ENCODE results near the gene LGALS7.

Gene LGALS7

DNA sequence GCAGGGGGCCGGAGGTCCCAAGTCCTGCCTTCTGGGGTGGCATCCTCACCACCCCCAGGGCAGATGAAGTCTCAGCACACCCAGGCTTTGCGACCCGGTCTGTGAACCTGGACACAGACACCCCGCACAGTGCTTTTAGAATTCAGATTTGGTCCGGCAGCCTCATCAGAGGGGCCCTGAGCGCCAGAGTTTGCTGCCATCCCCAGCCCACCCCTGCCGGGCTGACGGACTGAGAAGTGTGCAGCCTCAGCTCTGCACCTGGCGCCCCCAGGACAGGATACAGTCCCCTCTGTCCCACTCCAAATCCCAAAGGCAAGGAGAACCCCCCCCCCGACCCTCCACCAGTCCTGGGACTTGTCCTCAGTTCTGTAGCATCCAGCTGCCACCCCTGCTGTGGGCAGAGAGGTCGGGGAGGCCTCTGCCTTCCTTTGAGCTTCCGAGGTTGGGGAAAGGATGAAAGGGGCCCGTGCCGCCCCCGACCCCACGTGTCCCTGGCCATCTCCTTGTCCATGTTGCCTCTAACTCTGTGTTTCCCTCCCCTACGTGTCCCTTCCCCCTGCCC lies 45.9 kb downstream of the LGALS7 start:
- Histone ChIP-seq H3K36me3 (ENCODE audit: insufficient read depth, low read length) (peaks cover 65% of the 10 kb centered on the region), H3K4me1 (ENCODE audit: insufficient read depth, low read length) (no peaks in the 10 kb centered on the region), H3K27me3 (ENCODE audit: control insufficient read depth in 1 of 2, insufficient read depth in 2 of 2, low read length in 2 of 2) (no peaks in the 10 kb centered on the region), H3K9ac (ENCODE audit: low read length) (no peak overlapping the region), H3K4me3 (ENCODE audit: low read depth in 1 of 2, low read length in 2 of 2) (no peak overlapping the region), H3K9me3 (ENCODE audit: low read length) (no peaks in the 10 kb centered on the region), H3K27ac (ENCODE audit: low read depth, low read length) (no peak overlapping the region)

- Histone ChIP-seq H3K4me1 (ENCODE audit: insufficient read depth, low read length) (no peaks in the 10 kb centered on the region), H3K27ac (ENCODE audit: low read depth, low read length) (no peak overlapping the region), H3K4me3 (ENCODE audit: low read depth in 1 of 2, low read length in 2 of 2) (no peak overlapping the region), H3K27me3 (ENCODE audit: control insufficient read depth in 1 of 2, insufficient read depth in 2 of 2, low read length in 2 of 2) (no peaks in the 10 kb centered on the region), H3K9ac (ENCODE audit: low read length) (no peak overlapping the region), H3K9me3 (ENCODE audit: low read length) (no peaks in the 10 kb centered on the region), H3K36me3 (ENCODE audit: insufficient read depth, low read length) (peaks cover 71% of the 10 kb centered on the region)
These were observed 46.5 kb downstream of the LGALS7 start for GRCh38 chr19:38726761-38727301.

- peaks cover 76% of the 10 kb centered on the region for H3K36me3 ChIP-seq (ENCODE audit: insufficient read depth, low read length)
- no peak overlapping the region for H3K9ac ChIP-seq (ENCODE audit: low read length)
- no peaks in the 10 kb centered on the region for H3K27me3 ChIP-seq (ENCODE audit: control insufficient read depth in 1 of 2, insufficient read depth in 2 of 2, low read length in 2 of 2)
- no peaks in the 10 kb centered on the region for H3K9me3 ChIP-seq (ENCODE audit: low read length)
- no peak overlapping the region for H3K4me3 ChIP-seq (ENCODE audit: low read depth in 1 of 2, low read length in 2 of 2)
- no peak overlapping the region for H3K27ac ChIP-seq (ENCODE audit: low read depth, low read length)
- no peaks in the 10 kb centered on the region for H3K4me1 ChIP-seq (ENCODE audit: insufficient read depth, low read length)
These were observed 47.0 kb downstream of the LGALS7 start for GRCh38 chr19:38726284-38726673.

- Histone ChIP-seq H3K36me3 (ENCODE audit: insufficient read depth, low read length) (peaks cover 78% of the 10 kb centered on the region), H3K4me1 (ENCODE audit: insufficient read depth, low read length) (no peaks in the 10 kb centered on the region), H3K9me3 (ENCODE audit: low read length) (no peaks in the 10 kb centered on the region), H3K4me3 (ENCODE audit: low read depth in 1 of 2, low read length in 2 of 2) (no peak overlapping the region), H3K9ac (ENCODE audit: low read length) (no peak overlapping the region), H3K27me3 (ENCODE audit: control insufficient read depth in 1 of 2, insufficient read depth in 2 of 2, low read length in 2 of 2) (no peaks in the 10 kb centered on the region), H3K27ac (ENCODE audit: low read depth, low read length) (no peak overlapping the region)
These were observed 47.6 kb downstream of the LGALS7 start for GRCh38 chr19:38725469-38726283.

- Histone ChIP-seq H3K36me3 (ENCODE audit: insufficient read depth, low read length) (peaks cover 82% of the 10 kb centered on the region), H3K4me3 (ENCODE audit: low read depth in 1 of 2, low read length in 2 of 2) (no peak overlapping the region), H3K4me1 (ENCODE audit: insufficient read depth, low read length) (peaks cover 10% of the 10 kb centered on the region), H3K9ac (ENCODE audit: low read length) (no peak overlapping the region), H3K27me3 (ENCODE audit: control insufficient read depth in 1 of 2, insufficient read depth in 2 of 2, low read length in 2 of 2) (no peaks in the 10 kb centered on the region), H3K27ac (ENCODE audit: low read depth, low read length) (no peak overlapping the region), H3K9me3 (ENCODE audit: low read length) (no peaks in the 10 kb centered on the region)
These were observed 49.1 kb downstream of the LGALS7 start for GRCh38 chr19:38723990-38724854.

GRCh38 chr19:38723606-38723965 lies 49.7 kb downstream of the LGALS7 start:
- peaks cover 88% of the 10 kb centered on the region for H3K36me3 ChIP-seq (ENCODE audit: insufficient read depth, low read length)
- peaks cover 14% of the 10 kb centered on the region for H3K4me1 ChIP-seq (ENCODE audit: insufficient read depth, low read length)
- H3K27me3 ChIP-seq (ENCODE audit: control insufficient read depth in 1 of 2, insufficient read depth in 2 of 2, low read length in 2 of 2) = no peaks in the 10 kb centered on the region
- no peak overlapping the region for H3K9ac ChIP-seq (ENCODE audit: low read length)
- no peak overlapping the region for H3K4me3 ChIP-seq (ENCODE audit: low read depth in 1 of 2, low read length in 2 of 2)
- H3K9me3 ChIP-seq (ENCODE audit: low read length) = no peaks in the 10 kb centered on the region
- no peak overlapping the region for H3K27ac ChIP-seq (ENCODE audit: low read depth, low read length)

DNA sequence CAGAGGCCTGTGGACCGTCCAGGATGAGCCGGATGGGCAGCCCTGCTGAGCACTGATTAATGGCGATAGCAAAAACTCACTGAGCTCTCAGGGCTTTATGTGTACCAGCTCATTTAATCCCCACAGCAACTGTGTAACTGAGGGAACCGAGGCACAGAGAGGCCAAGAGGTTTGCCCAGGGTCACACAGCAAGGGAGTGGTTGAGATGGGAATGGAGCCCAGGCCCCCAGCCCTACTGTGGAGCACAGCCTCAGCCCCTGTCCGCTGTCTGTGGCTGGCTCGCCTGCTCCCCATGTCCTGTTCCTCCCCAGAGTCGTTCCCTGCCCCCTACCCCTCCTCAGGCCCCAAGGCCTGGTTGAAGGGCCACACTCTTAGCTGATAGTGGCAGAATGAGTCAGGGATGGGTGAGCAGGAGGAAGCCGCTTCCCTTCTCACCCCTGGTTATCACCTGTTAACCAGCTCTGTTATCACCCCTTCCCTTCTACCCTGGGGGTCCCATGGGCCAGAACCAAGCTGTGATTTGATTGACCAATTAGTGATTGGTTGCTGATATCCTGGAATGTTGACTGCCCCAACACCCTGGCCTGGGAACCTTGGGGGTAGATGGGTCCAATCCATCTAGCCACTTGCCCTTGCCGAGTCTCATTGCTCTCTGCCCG lies 50.2 kb downstream of the LGALS7 start:
- Histone ChIP-seq H3K36me3 (ENCODE audit: insufficient read depth, low read length) (peaks cover 93% of the 10 kb centered on the region), H3K9ac (ENCODE audit: low read length) (no peak overlapping the region), H3K4me3 (ENCODE audit: low read depth in 1 of 2, low read length in 2 of 2) (no peak overlapping the region), H3K9me3 (ENCODE audit: low read length) (no peaks in the 10 kb centered on the region), H3K4me1 (ENCODE audit: insufficient read depth, low read length) (peaks cover 14% of the 10 kb centered on the region), H3K27ac (ENCODE audit: low read depth, low read length) (no peak overlapping the region), H3K27me3 (ENCODE audit: control insufficient read depth in 1 of 2, insufficient read depth in 2 of 2, low read length in 2 of 2) (no peaks in the 10 kb centered on the region)

DNA sequence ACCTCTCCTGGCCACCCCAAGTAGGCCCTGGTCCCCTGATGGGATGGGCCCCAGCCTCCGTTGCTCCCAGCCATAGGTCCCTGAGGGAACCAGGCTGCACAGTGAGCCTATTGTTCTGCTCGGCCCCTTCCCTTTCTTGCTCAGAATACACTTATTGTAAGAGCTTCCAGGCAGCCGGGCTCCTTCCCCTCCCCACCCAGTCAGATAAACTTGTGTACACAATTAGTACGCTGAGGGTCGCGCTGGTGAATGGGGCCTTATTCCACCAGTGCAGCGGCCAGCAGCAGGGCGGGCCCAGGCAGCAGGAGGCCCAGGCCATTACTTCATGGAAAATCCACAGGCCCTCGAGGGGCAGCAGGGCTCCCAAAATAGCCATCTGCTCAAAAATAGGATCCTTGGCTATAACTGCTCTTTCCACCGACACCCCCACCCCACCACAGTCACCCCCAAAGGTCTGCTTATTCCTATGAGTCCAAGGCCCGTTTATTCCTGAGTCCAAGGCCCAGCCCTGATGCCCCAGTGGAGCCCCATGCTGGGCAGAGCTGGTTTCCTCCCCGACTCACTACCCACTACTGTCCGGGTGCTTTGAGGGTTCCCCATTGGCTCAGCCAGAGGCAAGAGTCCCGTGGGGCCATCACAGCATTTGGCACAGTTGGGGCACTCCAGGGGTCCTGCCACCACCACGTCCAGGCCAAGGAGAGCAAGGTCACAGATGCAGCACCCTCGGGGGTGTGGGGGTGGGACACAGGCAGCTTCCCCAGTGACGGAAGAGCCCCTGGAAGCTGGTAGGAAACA lies 51.1 kb downstream of the LGALS7 start:
- H3K9ac ChIP-seq (ENCODE audit: low read length) = no peak overlapping the region
- H3K4me1 ChIP-seq (ENCODE audit: insufficient read depth, low read length) = peaks cover 14% of the 10 kb centered on the region
- H3K9me3 ChIP-seq (ENCODE audit: low read length) = no peaks in the 10 kb centered on the region
- H3K27me3 ChIP-seq (ENCODE audit: control insufficient read depth in 1 of 2, insufficient read depth in 2 of 2, low read length in 2 of 2) = no peaks in the 10 kb centered on the region
- H3K36me3 ChIP-seq (ENCODE audit: insufficient read depth, low read length) = peaks cover 93% of the 10 kb centered on the region
- no peak overlapping the region for H3K4me3 ChIP-seq (ENCODE audit: low read depth in 1 of 2, low read length in 2 of 2)
- no peak overlapping the region for H3K27ac ChIP-seq (ENCODE audit: low read depth, low read length)

DNA sequence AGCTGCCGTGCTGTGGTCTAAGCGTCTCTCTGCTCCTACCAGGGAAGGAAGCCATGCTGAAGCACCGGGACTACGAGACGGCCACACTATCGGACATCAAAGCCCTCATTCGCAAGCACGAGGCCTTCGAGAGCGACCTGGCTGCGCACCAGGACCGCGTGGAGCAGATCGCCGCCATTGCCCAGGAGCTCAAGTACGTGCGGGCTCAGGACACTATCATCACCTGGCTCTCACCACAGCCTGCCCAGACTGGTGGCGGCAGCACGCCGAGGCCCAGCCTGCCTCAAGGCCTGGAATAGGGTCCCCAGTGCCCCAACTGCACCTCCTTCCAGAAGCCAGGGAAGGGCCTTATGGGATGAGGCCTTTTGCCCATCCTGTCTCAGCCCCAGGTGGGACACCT lies 51.8 kb downstream of the LGALS7 start:
- Histone ChIP-seq H3K9ac (ENCODE audit: low read length) (no peak overlapping the region), H3K4me1 (ENCODE audit: insufficient read depth, low read length) (peaks cover 14% of the 10 kb centered on the region), H3K4me3 (ENCODE audit: low read depth in 1 of 2, low read length in 2 of 2) (no peak overlapping the region)

More for the DNA sequence above, 51.8 kb downstream of the LGALS7 start:
- Histone ChIP-seq H3K27ac (ENCODE audit: low read depth, low read length) (no peak overlapping the region), H3K27me3 (ENCODE audit: control insufficient read depth in 1 of 2, insufficient read depth in 2 of 2, low read length in 2 of 2) (no peaks in the 10 kb centered on the region), H3K36me3 (ENCODE audit: insufficient read depth, low read length) (peaks cover 93% of the 10 kb centered on the region), H3K9me3 (ENCODE audit: low read length) (no peaks in the 10 kb centered on the region)
